Type B pancreatic cell (in vitro differentiated cells): ENCODE measurements around the gene GNB1L. TPM values are rescaled to one million over a fixed set of nuclear protein-coding genes. Genes with fewer than 3 reads are reported as not detected.

Experiments
- DNase-seq: peaks from one replicate; pipeline ENCODE4 v3.0.0; 2021; ENCODE audit warnings: mixed read lengths; ENCODE audit not compliant: unreplicated experiment; ENCODE audit errors: extremely low spot score
- H3K27ac Mint-ChIP-seq: 2 replicates; pipeline ENCODE4 v1.8.0; 2021; ENCODE audit warnings: mild to moderate bottlenecking, mixed read lengths
- H3K27me3 Mint-ChIP-seq: 2 replicates; pipeline ENCODE4 v1.8.0; 2021; ENCODE audit warnings: mixed read lengths
- H3K36me3 Mint-ChIP-seq: 2 replicates; pipeline ENCODE4 v1.8.0; 2021; ENCODE audit warnings: mixed read lengths
- H3K4me1 Mint-ChIP-seq: one replicate; pipeline ENCODE4 v1.8.0; 2021; ENCODE audit warnings: mixed read lengths; ENCODE audit not compliant: unreplicated experiment
- H3K4me3 Mint-ChIP-seq: 2 replicates; pipeline ENCODE4 v1.8.0; 2021; ENCODE audit warnings: mild to moderate bottlenecking, mixed read lengths
- H3K9me3 Mint-ChIP-seq: 2 replicates; pipeline ENCODE4 v1.8.0; 2021; ENCODE audit warnings: mixed read lengths
- CTCF ChIP-seq: fragments of 200-600 bp; sonication (generic); conservative IDR thresholded peaks from 2 replicates; pipeline ENCODE4 v1.5.0; 2021; ENCODE audit warnings: antibody characterized with exemption, mild to moderate bottlenecking
- total RNA-seq: library from RNA; stranded (reverse); gene quantifications from 2 replicates; pipeline ENCODE4 v1.2.1, GENCODE V29; 2021; ENCODE audit warnings: low replicate concordance

GNB1L gene
- total RNA-seq, 1 donor from 2014 or later = 7.7 TPM

- DNase-seq = peak; percentile 53
- Mint-ChIP-seq H3K36me3 (no peaks in the 10 kb centered on the region), H3K27me3 (no peaks in the 10 kb centered on the region), H3K9me3 (no peaks in the 10 kb centered on the region), H3K4me3 (no peak overlapping the region), H3K27ac (no peak overlapping the region), H3K4me1 (no peaks in the 10 kb centered on the region)
- TF ChIP-seq CTCF = no peak
These were observed 14.2 kb upstream of the GNB1L start for GRCh38 chr22:19868773-19869471.

- TF ChIP-seq CTCF = no peak
- H3K27me3 Mint-ChIP-seq = no peaks in the 10 kb centered on the region
- no peak overlapping the region for H3K27ac Mint-ChIP-seq
- no peaks in the 10 kb centered on the region for H3K9me3 Mint-ChIP-seq
- DNase-seq = peak; percentile 31
- no peaks in the 10 kb centered on the region for H3K36me3 Mint-ChIP-seq
- no peaks in the 10 kb centered on the region for H3K4me1 Mint-ChIP-seq
- no peak overlapping the region for H3K4me3 Mint-ChIP-seq
These were observed 13.7 kb upstream of the GNB1L start for GRCh38 chr22:19868333-19868732.

GRCh38 chr22:19867617-19868016 is 12.9 kb upstream of the GNB1L start:
- H3K9me3 Mint-ChIP-seq = no peaks in the 10 kb centered on the region
- no peaks in the 10 kb centered on the region for H3K27me3 Mint-ChIP-seq
- H3K27ac Mint-ChIP-seq = no peak overlapping the region

GRCh38 chr22:19866665-19867009 is 12.0 kb upstream of the GNB1L start:
- Mint-ChIP-seq H3K4me3 (no peak overlapping the region), H3K4me1 (no peaks in the 10 kb centered on the region), H3K9me3 (no peaks in the 10 kb centered on the region), H3K27me3 (no peaks in the 10 kb centered on the region), H3K36me3 (peaks cover 2% of the 10 kb centered on the region), H3K27ac (no peak overlapping the region)
- no peak for TF ChIP-seq CTCF
- no peak for DNase-seq

More at GRCh38 chr22:19867617-19868016, 12.9 kb upstream of the GNB1L start:
- H3K4me3 Mint-ChIP-seq = no peak overlapping the region
- TF ChIP-seq CTCF = no peak
- H3K36me3 Mint-ChIP-seq = no peaks in the 10 kb centered on the region
- DNase-seq = no peak
- no peaks in the 10 kb centered on the region for H3K4me1 Mint-ChIP-seq

GRCh38 chr22:19865141-19865829 is 10.6 kb upstream of the GNB1L start:
- no peaks in the 10 kb centered on the region for H3K4me1 Mint-ChIP-seq
- TF ChIP-seq CTCF = no peak
- H3K4me3 Mint-ChIP-seq = no peak overlapping the region
- no peaks in the 10 kb centered on the region for H3K27me3 Mint-ChIP-seq
- H3K9me3 Mint-ChIP-seq = no peaks in the 10 kb centered on the region
- H3K27ac Mint-ChIP-seq = no peak overlapping the region
- DNase-seq = no peak
- peaks cover 5% of the 10 kb centered on the region for H3K36me3 Mint-ChIP-seq
